Psoas muscle (tissue), 8 donors: ENCODE measurements around the gene SLCO6A1. TPM values are rescaled to one million over a fixed set of nuclear protein-coding genes. Genes with fewer than 3 reads are reported as not detected.

Experiments
- ATAC-seq, 4 donors: fragments of 200-7000 bp; cut with Tn5 transposase; one replicate each; pipeline ENCODE4 v1.9.1; 2020; ENCODE audit warnings: moderate library complexity in 3 of 4, mild to moderate bottlenecking in 2 of 4
- DNase-seq, 2 donors: peaks; one replicate each; pipeline ENCODE4 v3.0.0-alpha.2; 2020
- H3K27ac ChIP-seq: fragments of 200-600 bp; one replicate; pipeline ENCODE4 v1.8.0; 2022
- H3K27me3 ChIP-seq, 3 donors: fragments of 200-600 bp in 1 of 3; one replicate each; pipeline versions ENCODE4 v1.6.1 to v1.8.0; 2013 to 2022; ENCODE audit warnings: low read length in 2 of 3, mild to moderate bottlenecking in 2 of 3, moderate library complexity in 1 of 3; ENCODE audit not compliant: insufficient read depth in 3 of 3
- H3K36me3 ChIP-seq, 2 donors: fragments of 200-600 bp in 1 of 2; one replicate each; pipeline versions ENCODE4 v1.6.1 to v1.8.0; 2013 to 2022; ENCODE audit warnings: low read depth in 1 of 2, mild to moderate bottlenecking in 1 of 2, moderate library complexity in 1 of 2; ENCODE audit not compliant: insufficient read depth in 1 of 2
- H3K4me1 ChIP-seq: fragments of 200-600 bp; one replicate; pipeline ENCODE4 v1.8.0; 2022
- H3K4me3 ChIP-seq: fragments of 200-600 bp; one replicate; pipeline ENCODE4 v1.8.0; 2022; ENCODE audit warnings: mild to moderate bottlenecking
- H3K9me3 ChIP-seq: fragments of 200-600 bp; one replicate; pipeline ENCODE4 v1.8.0; 2022
- WGBS, 3 donors: extraction: QIAGEN DNeasy Blood & Tissue Kit; methylation state at CpG; one replicate each; pipeline versions ENCODE4 v1.1.6 to v1.1.7; 2013; 5-methylcytosine and 5-hydroxymethylcytosine counted together
- intact Hi-C, 2 donors: fragments of 100-400 bp; cut with DNase I; formaldehyde crosslinking; loops; one replicate each; pipeline versions ENCODE4 v1.11.0 to v1.14.2; 2022
- polyA plus RNA-seq, 3 donors: library from polyadenylated mRNA; stranded (reverse); fragments of 200-250 nt; gene quantifications; one replicate each; pipeline ENCODE4 v1.2.3, GENCODE V29; 2013
- total RNA-seq, 4 donors: library from RNA; stranded (reverse); fragmentation: NEBNext Ultra II Directional in 2 of 4; extraction: Animal tissue kit (Norgen Biotek cat#: 25700) in 2 of 4; gene quantifications; one replicate each; pipeline versions ENCODE4 v1.2.1 to v1.2.4, GENCODE V29; 2021 to 2023
- TF ChIP-seq, protein P1 (sequence below): fragments of 200-600 bp; IDR thresholded peaks from one replicate; pipeline ENCODE4 v1.8.0; 2022; ENCODE audit warnings: antibody characterized with exemption
- donor health status: healthy with polysubstance abuse.
- donor health status: DM: no; HTN: no; CAD: no; lungs with moderate emphysema.
- donor health status: Bipolar disorder and iron deficiency.
- donor health status: healthy.
- donor health status: DM: yes; HTN: yes; CAD: no.
- donor health status: DM: no; HTN: no; CAD: no.
- donor health status: DM: no; HTN: no; CAD: no.
- donor health status: DM: yes; HTN: yes; CAD: no.

SLCO6A1 gene
- total and polyA plus RNA-seq, 7 donors: not detected

- peaks cover 6% of the 10 kb centered on the region for H3K9me3 ChIP-seq
- ATAC-seq (no peak), DNase-seq (no peak)
- WGBS, 3 donors: 43 to 48% (median 43%) methylated on average over 2 of the region's 2 CpGs
- no peaks in the 10 kb centered on the region for H3K36me3 ChIP-seq
- H3K4me1 ChIP-seq: no peaks in the 10 kb centered on the region
- no peak overlapping the region for H3K27ac ChIP-seq
- no peak overlapping the region for H3K4me3 ChIP-seq
- H3K27me3 ChIP-seq: no peaks in the 10 kb centered on the region
- TF ChIP-seq, protein P1, sequence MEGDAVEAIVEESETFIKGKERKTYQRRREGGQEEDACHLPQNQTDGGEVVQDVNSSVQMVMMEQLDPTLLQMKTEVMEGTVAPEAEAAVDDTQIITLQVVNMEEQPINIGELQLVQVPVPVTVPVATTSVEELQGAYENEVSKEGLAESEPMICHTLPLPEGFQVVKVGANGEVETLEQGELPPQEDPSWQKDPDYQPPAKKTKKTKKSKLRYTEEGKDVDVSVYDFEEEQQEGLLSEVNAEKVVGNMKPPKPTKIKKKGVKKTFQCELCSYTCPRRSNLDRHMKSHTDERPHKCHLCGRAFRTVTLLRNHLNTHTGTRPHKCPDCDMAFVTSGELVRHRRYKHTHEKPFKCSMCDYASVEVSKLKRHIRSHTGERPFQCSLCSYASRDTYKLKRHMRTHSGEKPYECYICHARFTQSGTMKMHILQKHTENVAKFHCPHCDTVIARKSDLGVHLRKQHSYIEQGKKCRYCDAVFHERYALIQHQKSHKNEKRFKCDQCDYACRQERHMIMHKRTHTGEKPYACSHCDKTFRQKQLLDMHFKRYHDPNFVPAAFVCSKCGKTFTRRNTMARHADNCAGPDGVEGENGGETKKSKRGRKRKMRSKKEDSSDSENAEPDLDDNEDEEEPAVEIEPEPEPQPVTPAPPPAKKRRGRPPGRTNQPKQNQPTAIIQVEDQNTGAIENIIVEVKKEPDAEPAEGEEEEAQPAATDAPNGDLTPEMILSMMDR: no peak
- intact Hi-C loops: no loop called here
Observed at GRCh38 chr5:102433473-102433872, 65.3 kb downstream of the SLCO6A1 start.

GRCh38 chr5:102421647-102422046 is 77.2 kb downstream of the SLCO6A1 start:
- no peak overlapping the region for H3K27ac ChIP-seq
- DNase-seq (no peak), ATAC-seq (no peak)
- WGBS, 3 donors: 56 to 65% (median 57%) methylated on average over 3 of the region's 3 CpGs
- no peaks in the 10 kb centered on the region for H3K27me3 ChIP-seq
- TF ChIP-seq, protein P1: no peak
- H3K4me3 ChIP-seq: no peak overlapping the region
- H3K4me1 ChIP-seq: no peaks in the 10 kb centered on the region
- peaks cover 8% of the 10 kb centered on the region for H3K9me3 ChIP-seq
- H3K36me3 ChIP-seq: no peaks in the 10 kb centered on the region
- intact Hi-C loops: no loop called here

DNA sequence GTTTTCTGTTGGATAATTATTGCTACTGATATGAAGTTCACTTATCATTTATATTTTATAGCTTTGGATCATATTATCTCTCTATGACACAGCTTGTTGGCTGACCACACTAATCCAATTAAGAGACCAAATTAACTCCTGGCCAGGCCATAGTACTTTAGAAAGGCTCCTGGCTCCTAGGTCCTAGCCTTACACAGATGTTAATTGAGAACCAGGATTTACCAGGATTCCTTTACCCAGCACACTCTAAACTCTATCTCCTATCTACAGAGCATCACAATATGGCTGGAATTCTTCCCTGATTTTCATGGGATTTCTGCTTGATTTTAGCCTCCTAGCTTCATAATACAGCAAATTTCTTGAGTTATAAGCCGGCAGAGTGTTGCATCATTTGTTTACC is 80.3 kb downstream of the SLCO6A1 start:
- H3K27ac ChIP-seq: no peak overlapping the region
- no peaks in the 10 kb centered on the region for H3K4me1 ChIP-seq
- TF ChIP-seq, protein P1: no peak
- intact Hi-C loops: no loop called here
- ATAC-seq (no peak), DNase-seq (no peak)
- peaks cover 5% of the 10 kb centered on the region for H3K9me3 ChIP-seq
- H3K36me3 ChIP-seq: no peaks in the 10 kb centered on the region
- H3K27me3 ChIP-seq: no peaks in the 10 kb centered on the region
- H3K4me3 ChIP-seq: no peak overlapping the region
- WGBS, 3 donors: 60 to 82% (median 71%) methylated on average over 1 of the region's 1 CpG

DNA sequence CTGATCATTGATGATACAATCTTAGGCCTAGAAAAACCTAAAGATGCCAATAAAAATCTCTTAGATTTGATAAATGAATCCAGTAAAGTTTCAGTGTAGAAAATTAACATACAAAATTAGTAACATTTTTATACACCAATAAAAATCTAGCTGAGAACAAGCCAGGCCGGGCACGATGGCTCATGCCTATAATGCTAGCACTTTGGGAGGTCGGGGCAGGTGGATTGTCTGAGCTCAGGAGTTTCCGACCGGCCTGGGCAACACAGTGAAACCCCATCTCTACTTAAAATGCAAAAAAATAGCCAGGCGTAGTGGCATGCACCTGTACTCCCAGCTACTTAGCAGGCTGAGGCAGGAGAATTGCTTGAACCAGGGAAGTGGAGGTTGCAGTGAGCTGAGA is 84.4 kb downstream of the SLCO6A1 start:
- DNase-seq (no peak), ATAC-seq (no peak)
- intact Hi-C loops: no loop called here
- Histone ChIP-seq H3K9me3 (no peaks in the 10 kb centered on the region), H3K4me1 (no peaks in the 10 kb centered on the region), H3K36me3 (no peaks in the 10 kb centered on the region), H3K27ac (no peak overlapping the region), H3K4me3 (no peak overlapping the region), H3K27me3 (no peaks in the 10 kb centered on the region)
- TF ChIP-seq, protein P1: no peak
- WGBS, 3 donors: 88 to 92% (median 90%) methylated on average over 6 of the region's 6 CpGs

GRCh38 chr5:102388235-102388634 is 110.6 kb downstream of the SLCO6A1 start:
- TF ChIP-seq, protein P1: no peak
- no peak for ATAC-seq
- Histone ChIP-seq H3K9me3 (no peaks in the 10 kb centered on the region), H3K4me1 (no peaks in the 10 kb centered on the region), H3K36me3 (no peaks in the 10 kb centered on the region), H3K4me3 (no peak overlapping the region), H3K27ac (no peak overlapping the region), H3K27me3 (no peaks in the 10 kb centered on the region)
- DNase-seq: no peak
- intact Hi-C loops: no loop called here
- 52 to 65% (median 60%) methylated on average over 2 of the region's 2 CpGs for WGBS, 3 donors
